ENCODE measurements around the gene NEK6.

NEK6 gene

DNA sequence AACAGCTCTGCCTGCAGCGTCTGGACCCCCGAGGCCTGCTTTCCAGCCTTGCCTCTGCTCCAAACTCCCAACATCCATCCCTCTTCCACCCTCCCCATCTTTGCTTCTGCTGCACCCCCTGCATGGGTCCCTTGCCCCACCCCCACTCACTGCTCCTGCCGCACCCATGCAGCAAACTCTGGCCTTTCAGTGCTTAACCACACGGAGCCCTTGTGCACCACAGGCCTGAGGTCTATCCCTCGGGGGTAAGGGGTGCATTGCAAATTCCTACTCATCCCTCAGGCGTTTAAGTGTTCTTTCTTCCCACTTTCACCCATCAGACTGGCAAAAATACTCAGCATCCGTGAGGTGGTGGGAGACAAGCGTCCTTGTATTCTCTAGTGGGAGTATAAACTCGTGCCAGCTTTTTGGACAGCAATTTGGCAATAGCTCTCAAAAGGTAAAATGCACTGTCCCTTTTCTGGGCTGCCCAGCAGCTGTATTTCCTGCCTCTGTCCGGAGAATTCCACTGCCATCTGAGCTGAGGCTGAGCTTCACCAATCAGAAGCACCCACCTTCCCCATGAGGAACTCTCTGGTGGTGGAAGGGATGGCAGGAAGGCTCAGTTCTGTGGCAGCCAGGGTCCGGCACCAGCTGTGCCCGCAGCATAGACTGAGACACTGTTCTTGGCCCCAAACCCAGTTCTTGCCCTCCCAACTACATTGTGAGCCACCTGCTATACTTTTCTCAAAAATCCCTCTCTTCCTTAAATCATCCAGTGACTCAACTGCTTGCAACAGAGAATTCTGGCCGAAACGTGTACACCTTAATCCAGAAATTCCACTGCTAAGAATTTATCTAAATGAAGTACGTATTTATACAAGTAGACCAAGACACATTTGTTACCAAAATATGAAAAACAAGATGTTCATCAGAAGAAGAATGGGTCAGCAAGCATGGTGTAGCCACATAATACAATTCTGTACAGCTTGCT lies 142.5 kb downstream of the NEK6 start:
- no peak overlapping the region for H2AK5ac ChIP-seq (ENCODE audit: low read depth, low read length)
- no peak overlapping the region for H3K23ac ChIP-seq (ENCODE audit: low read depth, low read length, poor library complexity)
- H3K14ac ChIP-seq (ENCODE audit: low read length) = no peak overlapping the region
- H2BK15ac ChIP-seq (ENCODE audit: low read length) = no peak overlapping the region
- peak overlapping the region; percentile 35 for H3K4me2 ChIP-seq (ENCODE audit: insufficient read depth, low read length, poor library complexity, severe bottlenecking)
- no CpG with 5 or more reads among the region's 15 CpGs for WGBS, 2 donors (ENCODE audit: extremely low coverage in 2 of 2, insufficient read length in 2 of 2, insufficient replicate concordance in 1 of 2)
- no peak overlapping the region for H3K9ac ChIP-seq (ENCODE audit: low read depth, low read length, poor library complexity)
- no peak overlapping the region for H2BK120ac ChIP-seq (ENCODE audit: low read depth, low read length)
- no peak overlapping the region for H3K4ac ChIP-seq (ENCODE audit: low read length)
- peak overlapping the region; percentile 98 for H3K27ac ChIP-seq (replicated peaks; ENCODE audit: low read length)
- H3K4me1 ChIP-seq (ENCODE audit: control insufficient read depth in 2 of 2, insufficient read depth in 1 of 2, low read depth in 1 of 2, low read length in 2 of 2) = peaks cover 19 to 24% of the 10 kb centered on the region in 2 donors
- peaks cover 11 to 72% of the 10 kb centered on the region in 2 donors for H3K36me3 ChIP-seq (replicated peaks in 1 of 2; ENCODE audit: control insufficient read depth in 2 of 2, insufficient read depth in 2 of 2, low read length in 2 of 2)
- no peak overlapping the region for H2BK12ac ChIP-seq (ENCODE audit: low read length)
- peak overlapping the region; percentile 69 for H3K18ac ChIP-seq (ENCODE audit: low read length)
- peak overlapping the region; percentile 79 for H2BK5ac ChIP-seq (ENCODE audit: low read length)
- H3K79me1 ChIP-seq (ENCODE audit: low read depth, low read length) = no peaks in the 10 kb centered on the region
- DNase-seq (ENCODE audit: low spot score) = no peak
- no peaks in the 10 kb centered on the region for H3K9me3 ChIP-seq (replicated peaks in 1 of 2; ENCODE audit: control insufficient read depth in 2 of 2, insufficient read depth in 1 of 2, low read depth in 1 of 2, low read length in 2 of 2)
- H3K27me3 ChIP-seq (ENCODE audit: control insufficient read depth in 3 of 3, insufficient read depth in 3 of 3, low read depth in 1 of 3, low read length in 3 of 3) = no peaks in the 10 kb centered on the region
- H3K4me3 ChIP-seq (ENCODE audit: low read length in 2 of 2) = no peak overlapping the region
- H4K8ac ChIP-seq (ENCODE audit: low read depth, low read length) = no peak overlapping the region
- H4K91ac ChIP-seq (ENCODE audit: low read depth, low read length, poor library complexity) = no peak overlapping the region
- no peak overlapping the region for H2AFZ ChIP-seq (ENCODE audit: low read length)

All from neuronal stem cell (in vitro differentiated cells).